Measurements from ENCODE around the gene EGFL7. TPM values are rescaled to one million over a fixed set of nuclear protein-coding genes. Genes with fewer than 3 reads are reported as not detected.

The EGFL7 gene
- total and polyA plus RNA-seq, 2 of the 13 experiments (the other 11 are each of a cell fraction or from before 2014, with no cell fraction given): 0.20 to 5.1 TPM

DNA sequence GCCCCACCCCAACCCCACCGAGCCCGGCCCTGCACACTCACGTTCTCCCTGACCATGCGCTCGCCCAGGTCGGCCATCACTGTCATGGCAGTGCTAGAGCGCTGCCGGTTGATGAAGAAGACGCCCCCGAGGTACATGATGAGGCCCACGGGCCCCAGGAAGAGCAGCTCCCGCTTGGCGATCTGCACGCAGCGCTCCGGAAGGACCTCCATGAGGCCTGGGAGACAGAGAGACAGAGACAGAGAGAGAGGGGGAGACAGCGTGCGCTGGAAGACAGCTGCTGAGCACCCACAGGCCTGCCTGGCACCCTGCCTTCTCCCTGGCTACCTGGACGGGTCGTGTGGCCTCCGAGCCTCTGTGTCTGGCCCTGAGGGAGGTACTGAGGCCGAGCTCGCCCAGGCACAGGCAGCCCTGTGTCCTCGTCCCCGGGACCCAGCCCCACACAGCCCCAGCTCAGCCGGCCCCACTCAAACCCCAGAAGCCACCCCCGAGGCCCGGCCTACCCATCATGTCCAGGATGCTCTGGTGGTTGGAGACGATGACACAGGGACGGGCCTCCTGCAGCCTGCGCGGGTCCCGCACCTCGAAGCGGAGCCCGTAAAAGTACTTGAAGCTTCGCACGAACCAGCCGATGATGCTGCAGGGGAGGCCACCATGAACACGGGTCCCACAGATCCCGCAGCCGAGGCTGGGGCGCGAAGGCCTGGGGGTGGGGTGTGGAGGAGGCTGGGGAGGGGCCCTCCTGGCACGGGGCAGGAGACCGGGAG, 14.4 kb downstream of the EGFL7 start:
- WGBS (ENCODE audit: low lambda C conversion rate): 91% methylated on average over 33 of the region's 46 CpGs
- Histone ChIP-seq H4K20me1 (ENCODE audit: insufficient read depth, low read length) (no peaks in the 10 kb centered on the region; the same call in 1 of the 2 replicates), H3K79me2 (ENCODE audit: insufficient read depth, low read length) (no peaks in the 10 kb centered on the region), H3K27ac (ENCODE audit: extremely low read length, insufficient read depth, low read length) (no peak overlapping the region), H3K9ac (ENCODE audit: insufficient read depth, low read depth, low read length) (no peak overlapping the region), H3K4me2 (ENCODE audit: low read depth, low read length) (no peak overlapping the region), H3K27me3 (ENCODE audit: control insufficient read depth in 1 of 2, insufficient read depth in 2 of 2, low read length in 2 of 2) (0 out of 5 replicates have a peak, but pooled peaks cover 2 to 4% of the 10 kb centered on the region in 2 experiments), H3K9me3 (ENCODE audit: low read length) (no peaks in the 10 kb centered on the region), H3K4me1 (ENCODE audit: insufficient read depth, low read length) (peaks cover 70% of the 10 kb centered on the region), H3K4me3 (replicated peaks in 1 of 3; ENCODE audit: insufficient read depth in 1 of 3, low read depth in 2 of 3, low read length in 3 of 3) (no peak overlapping the region), H2AFZ (ENCODE audit: low read length) (no peak overlapping the region), H3K36me3 (replicated peaks in 1 of 2; ENCODE audit: control insufficient read depth in 1 of 2, insufficient read depth in 2 of 2, low read length in 2 of 2) (no peaks in the 10 kb centered on the region)
- ATAC-seq: no peak
- POLR2A ChIA-PET: no interaction called here
- CTCF ChIA-PET (ENCODE audit: low intra/inter-chr PET ratio, low total read pairs): no interaction called here
- no peak for DNase-seq (ENCODE audit: low spot score)
- intact Hi-C loops (cut with micrococcal nuclease; ENCODE audit: unreplicated experiment) (no loop called here), in situ Hi-C loops (cut with HindIII; ENCODE audit: extremely low pct_ligation_motif_present, low pct_unique_long_range_greater_than_20kb) (no loop called here)
- BruUV-seq (replicated peaks): no TSS peak
- no peak for FAIRE-seq
- TF ChIP-seq CHD2 (IDR thresholded peaks at IDR 0.05; ENCODE audit: low read depth, low read length): no peak
- TF ChIP-seq RBAK (CRISPR knock-in tag; IDR thresholded peaks at IDR 0.05): no peak
- TF ChIP-seq, protein P1, sequence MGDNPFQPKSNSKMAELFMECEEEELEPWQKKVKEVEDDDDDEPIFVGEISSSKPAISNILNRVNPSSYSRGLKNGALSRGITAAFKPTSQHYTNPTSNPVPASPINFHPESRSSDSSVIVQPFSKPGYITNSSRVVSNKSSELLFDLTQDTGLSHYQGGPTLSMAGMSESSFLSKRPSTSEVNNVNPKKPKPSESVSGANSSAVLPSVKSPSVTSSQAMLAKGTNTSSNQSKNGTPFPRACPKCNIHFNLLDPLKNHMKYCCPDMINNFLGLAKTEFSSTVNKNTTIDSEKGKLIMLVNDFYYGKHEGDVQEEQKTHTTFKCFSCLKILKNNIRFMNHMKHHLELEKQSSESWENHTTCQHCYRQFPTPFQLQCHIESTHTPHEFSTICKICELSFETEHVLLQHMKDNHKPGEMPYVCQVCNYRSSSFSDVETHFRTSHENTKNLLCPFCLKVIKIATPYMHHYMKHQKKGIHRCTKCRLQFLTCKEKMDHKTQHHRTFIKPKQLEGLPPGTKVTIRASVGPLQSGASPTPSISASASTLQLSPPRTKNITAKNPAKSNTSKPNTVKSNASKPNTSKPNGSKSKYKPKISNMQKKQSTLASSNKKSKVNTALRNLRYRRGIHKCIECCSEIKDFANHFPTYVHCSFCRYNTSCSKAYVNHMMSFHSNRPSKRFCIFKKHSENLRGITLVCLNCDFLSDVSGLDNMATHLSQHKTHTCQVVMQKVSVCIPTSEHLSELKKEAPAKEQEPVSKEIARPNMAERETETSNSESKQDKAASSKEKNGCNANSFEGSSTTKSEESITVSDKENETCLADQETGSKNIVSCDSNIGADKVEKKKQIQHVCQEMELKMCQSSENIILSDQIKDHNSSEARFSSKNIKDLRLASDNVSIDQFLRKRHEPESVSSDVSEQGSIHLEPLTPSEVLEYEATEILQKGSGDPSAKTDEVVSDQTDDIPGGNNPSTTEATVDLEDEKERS (CRISPR knock-in tag; IDR thresholded peaks at IDR 0.05): no peak
- no peak for TF ChIP-seq ATAD3A (CRISPR knock-in tag; IDR thresholded peaks at IDR 0.05)
- no peak for TF ChIP-seq E2F1 (CRISPR knock-in tag; IDR thresholded peaks at IDR 0.05)
- TF ChIP-seq, protein P2, sequence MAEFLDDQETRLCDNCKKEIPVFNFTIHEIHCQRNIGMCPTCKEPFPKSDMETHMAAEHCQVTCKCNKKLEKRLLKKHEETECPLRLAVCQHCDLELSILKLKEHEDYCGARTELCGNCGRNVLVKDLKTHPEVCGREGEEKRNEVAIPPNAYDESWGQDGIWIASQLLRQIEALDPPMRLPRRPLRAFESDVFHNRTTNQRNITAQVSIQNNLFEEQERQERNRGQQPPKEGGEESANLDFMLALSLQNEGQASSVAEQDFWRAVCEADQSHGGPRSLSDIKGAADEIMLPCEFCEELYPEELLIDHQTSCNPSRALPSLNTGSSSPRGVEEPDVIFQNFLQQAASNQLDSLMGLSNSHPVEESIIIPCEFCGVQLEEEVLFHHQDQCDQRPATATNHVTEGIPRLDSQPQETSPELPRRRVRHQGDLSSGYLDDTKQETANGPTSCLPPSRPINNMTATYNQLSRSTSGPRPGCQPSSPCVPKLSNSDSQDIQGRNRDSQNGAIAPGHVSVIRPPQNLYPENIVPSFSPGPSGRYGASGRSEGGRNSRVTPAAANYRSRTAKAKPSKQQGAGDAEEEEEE (CRISPR knock-in tag; IDR thresholded peaks at IDR 0.05; ENCODE audit: borderline replicate concordance): no peak
- TF ChIP-seq GFI1 (CRISPR knock-in tag; IDR thresholded peaks at IDR 0.05; ENCODE audit: borderline replicate concordance): no peak
- no peak for TF ChIP-seq PRPF4 (IDR thresholded peaks at IDR 0.05; ENCODE audit: low read depth, low read length, poor library complexity, severe bottlenecking)
- no peak for TF ChIP-seq THRA (CRISPR knock-in tag; IDR thresholded peaks at IDR 0.05; ENCODE audit: borderline replicate concordance)
- no peak for TF ChIP-seq ARID3A (IDR thresholded peaks at IDR 0.05; ENCODE audit: low read depth, low read length)
- TF ChIP-seq ZNF773 (CRISPR knock-in tag; IDR thresholded peaks at IDR 0.05; ENCODE audit: borderline replicate concordance): no peak
- no peak for TF ChIP-seq NFYB (CRISPR knock-in tag; IDR thresholded peaks at IDR 0.05)
- TF ChIP-seq NFIB (CRISPR knock-in tag; IDR thresholded peaks at IDR 0.05; ENCODE audit: borderline replicate concordance): no peak
- no peak for TF ChIP-seq SALL1 (CRISPR knock-in tag; IDR thresholded peaks at IDR 0.05)

Data from HepG2 (cell line).